B cell (primary cell): ENCODE measurements around the gene TES. TPM values are rescaled to one million over a fixed set of nuclear protein-coding genes. Genes with fewer than 3 reads are reported as not detected.

Source experiments
- ATAC-seq: fragments of 200-7000 bp; cut with Tn5 transposase; one replicate; pipeline ENCODE4 v1.10.0; 2021; ENCODE audit warnings: low read depth, mild to moderate bottlenecking, moderate number of reproducible peaks, moderate library complexity
- CTCF ChIA-PET: fragments of 350-600 bp; sonication (Branson Sonifier 250); formaldehyde crosslinking; loops from one replicate; lab custom pipeline; 2021; ENCODE audit warnings: antibody characterized with exemption, inconsistent platforms; lab: Charles Lee
- POLR2A ChIA-PET: fragments of 350-600 bp; sonication (Branson Sonifier 250); formaldehyde crosslinking; loops from one replicate; lab custom pipeline; 2021; ENCODE audit warnings: antibody characterized with exemption; lab: Charles Lee
- DNase-seq: peaks from one replicate; pipeline ENCODE4 v3.0.0; 2013
- H2AFZ ChIP-seq: 2 replicates; pipeline ENCODE4 v1.6.1; 2012; ENCODE audit warnings: mild to moderate bottlenecking, low read depth, low read length; ENCODE audit not compliant: insufficient read depth, poor library complexity, severe bottlenecking
- H3K27ac ChIP-seq, 2 donors: 1 replicate in 1 of 2; 2 replicates in 1 of 2; pipeline ENCODE4 v1.5.1; 2012 to 2013; ENCODE audit warnings: low read length in 2 of 2, mild to moderate bottlenecking in 2 of 2, moderate library complexity in 1 of 2
- H3K27me3 ChIP-seq, 4 experiments: fragments of 200-600 bp in 1 of 4; sonication (generic) in 1 of 4; replicated peaks in 1 of 4; 1 replicate in 2 of 4; 2 replicates in 2 of 4; pipeline versions ENCODE4 v1.6.1 to v1.7.0; 2013 to 2016; ENCODE audit warnings: low read length in 3 of 4, mild to moderate bottlenecking in 2 of 4, mixed read lengths in 1 of 4, moderate library complexity in 1 of 4; ENCODE audit not compliant: insufficient read depth in 4 of 4, control insufficient read depth in 3 of 4; ENCODE audit errors: control extremely low read depth in 1 of 4
- H3K36me3 ChIP-seq, 2 experiments: replicated peaks in 1 of 2; 1 replicate in 1 of 2; 2 replicates in 1 of 2; pipeline versions ENCODE4 v1.6.1 to v1.7.1; 2013; ENCODE audit warnings: low read length in 1 of 2; ENCODE audit not compliant: insufficient read depth in 2 of 2, control insufficient read depth in 1 of 2; ENCODE audit errors: control extremely low read depth in 1 of 2, extremely low read depth in 1 of 2
- H3K4me1 ChIP-seq, 2 donors: fragments of 200-600 bp in 1 of 2; sonication (generic) in 1 of 2; 1 replicate in 1 of 2; 2 replicates in 1 of 2; pipeline versions ENCODE4 v1.5.1 to v1.6.1; 2013 to 2017; ENCODE audit warnings: low read length in 2 of 2; ENCODE audit not compliant: control insufficient read depth in 2 of 2, insufficient read depth in 2 of 2
- H3K4me2 ChIP-seq: replicated peaks from 2 replicates; pipeline ENCODE3; 2012; ENCODE audit warnings: mild to moderate bottlenecking, low read depth, low read length; ENCODE audit not compliant: poor library complexity, severe bottlenecking
- H3K4me3 ChIP-seq, 5 experiments: fragments of 200-600 bp in 1 of 5; sonication (generic) in 1 of 5; 1 replicate in 3 of 5; 2 replicates in 2 of 5; pipeline versions ENCODE4 v1.5.1 to v1.7.0; 2011 to 2016; ENCODE audit warnings: low read length in 4 of 5, mild to moderate bottlenecking in 4 of 5, low read depth in 2 of 5, control low read depth in 1 of 5, moderate library complexity in 1 of 5; ENCODE audit not compliant: insufficient read depth in 1 of 5; ENCODE audit errors: control extremely low read depth in 1 of 5, extremely low read depth in 1 of 5
- H3K79me2 ChIP-seq: fragments of 200-600 bp; sonication (generic); one replicate; pipeline ENCODE4 v1.6.0; 2016; ENCODE audit warnings: low read length; ENCODE audit not compliant: control insufficient read depth, insufficient read depth
- H3K9ac ChIP-seq: fragments of 200-600 bp; sonication (generic); 2 replicates; pipeline ENCODE4 v1.6.1; 2017; ENCODE audit warnings: mild to moderate bottlenecking, low read length, moderate library complexity
- H3K9me3 ChIP-seq, 3 donors: one replicate each; pipeline versions ENCODE4 v1.6.1 to v1.7.1; 2013; ENCODE audit warnings: low read length in 2 of 3; ENCODE audit not compliant: control insufficient read depth in 2 of 3, insufficient read depth in 1 of 3; ENCODE audit errors: control extremely low read depth in 1 of 3
- H4K20me1 ChIP-seq: 2 replicates; pipeline ENCODE4 v1.6.0; 2012; ENCODE audit warnings: mild to moderate bottlenecking, low read length; ENCODE audit not compliant: insufficient read depth, control insufficient read depth, poor library complexity, severe bottlenecking
- H3K27ac Mint-ChIP-seq: one replicate; pipeline ENCODE4 v1.8.0; 2021; ENCODE audit warnings: mixed read lengths
- H3K27me3 Mint-ChIP-seq: one replicate; pipeline ENCODE4 v1.8.0; 2021; ENCODE audit warnings: mixed read lengths
- H3K4me1 Mint-ChIP-seq: one replicate; pipeline ENCODE4 v1.8.0; 2021; ENCODE audit warnings: mixed read lengths
- H3K4me3 Mint-ChIP-seq: one replicate; pipeline ENCODE4 v1.8.0; 2021; ENCODE audit warnings: mixed read lengths
- H3K9me3 Mint-ChIP-seq: one replicate; pipeline ENCODE4 v1.8.0; 2022; ENCODE audit warnings: mixed read lengths; ENCODE audit not compliant: insufficient read depth
- CTCF ChIP-seq: fragments of 200-600 bp; IDR thresholded peaks from one replicate; pipeline ENCODE4 v1.8.0; 2022; ENCODE audit warnings: antibody characterized with exemption, mild to moderate bottlenecking
- EZH2 ChIP-seq: IDR thresholded peaks from 2 replicates; pipeline ENCODE4 v1.6.1; 2012; ENCODE audit warnings: borderline replicate concordance, low read depth, mild to moderate bottlenecking, moderate library complexity, low read length; ENCODE audit not compliant: insufficient read depth, poor library complexity, severe bottlenecking
- WGBS: methylation state at CpG from one replicate; pipeline ENCODE4 v1.1.5; 2013; ENCODE audit warnings: missing lambda C conversion rate; ENCODE audit not compliant: insufficient coverage; 5-methylcytosine and 5-hydroxymethylcytosine counted together
- intact Hi-C: fragments of 100-400 bp; cut with micrococcal nuclease; formaldehyde crosslinking; loops from one replicate; pipeline ENCODE4 v1.10.0; 2022
- polyA plus RNA-seq: library from polyadenylated mRNA; depleted of rRNA; stranded (reverse); fragments of >200 nt; gene quantifications from 2 replicates; pipeline ENCODE4 v1.2.3, GENCODE V29; 2012
- total RNA-seq, 2 donors: library from RNA; stranded (reverse); fragments of 120-200 nt in 1 of 2; gene quantifications; 1 replicate in 1 of 2; 2 replicates in 1 of 2; pipeline versions ENCODE4 v1.2.3 to v1.2.4, GENCODE V29; 2013 to 2022

Gene TES
- total and polyA plus RNA-seq, 2 donors (not counting 1 experiment from before 2014, with no cell fraction given): 55.3 to 62.5 TPM

- Histone ChIP-seq H3K9ac (no peak overlapping the region), H3K27ac (no peak overlapping the region), H3K9me3 (no peaks in the 10 kb centered on the region), H3K4me1 (no peaks in the 10 kb centered on the region), H3K4me3 (no peak overlapping the region), H2AFZ (no peak overlapping the region), H3K4me2 (no peak overlapping the region), H3K36me3 (peaks cover 0 to 5% of the 10 kb centered on the region in 2 experiments), H3K27me3 (no peaks in the 10 kb centered on the region), H4K20me1 (no peaks in the 10 kb centered on the region), H3K79me2 (no peaks in the 10 kb centered on the region)
- Mint-ChIP-seq H3K9me3 (no peaks in the 10 kb centered on the region), H3K4me3 (no peak overlapping the region), H3K27ac (peak overlapping the region; percentile 10), H3K27me3 (no peaks in the 10 kb centered on the region), H3K4me1 (peaks cover 2% of the 10 kb centered on the region)
- ATAC-seq (no peak), DNase-seq (no peak)
- no peak for TF ChIP-seq CTCF
- no peak for TF ChIP-seq EZH2
- WGBS: no CpG with 5 or more reads among the region's 5 CpGs
- CTCF ChIA-PET: interaction anchor here (0.6 to 10.3 kb wide), 40 partner anchors 9 to 566 kb away, joined by 3 to 180 read pairs (median 4); partner anchors contain the start of gene CAV1
- POLR2A ChIA-PET: no interaction called here
- intact Hi-C loops: no loop called here
Observed at GRCh38 chr7:116259156-116259870, 49.0 kb downstream of the TES start.

- WGBS: 100% methylated on average over 2 of the region's 5 CpGs
Observed at GRCh38 chr7:116259871-116260440, 49.6 kb downstream of the TES start.

More at GRCh38 chr7:116259871-116260440, 49.6 kb downstream of the TES start:
- no peak for TF ChIP-seq EZH2
- no peak for TF ChIP-seq CTCF
- ChIA-PET CTCF (interaction anchor here (0.6 to 10.3 kb wide), 29 partner anchors 8 to 557 kb away, joined by 3 to 180 read pairs (median 5); partner anchors contain the start of gene CAV1), POLR2A (no interaction called here)
- Histone ChIP-seq H3K4me3 (no peak overlapping the region), H3K4me2 (no peak overlapping the region), H3K9me3 (no peaks in the 10 kb centered on the region), H3K27me3 (no peaks in the 10 kb centered on the region), H2AFZ (no peak overlapping the region), H3K4me1 (no peaks in the 10 kb centered on the region), H3K27ac (no peak overlapping the region), H4K20me1 (no peaks in the 10 kb centered on the region), H3K79me2 (no peaks in the 10 kb centered on the region), H3K36me3 (peaks cover 0 to 5% of the 10 kb centered on the region in 2 experiments), H3K9ac (no peak overlapping the region)
- intact Hi-C loops: no loop called here
- no peak for ATAC-seq
- no peak for DNase-seq
- Mint-ChIP-seq H3K4me3 (no peak overlapping the region), H3K27me3 (no peaks in the 10 kb centered on the region), H3K9me3 (no peaks in the 10 kb centered on the region), H3K4me1 (peaks cover 2% of the 10 kb centered on the region), H3K27ac (no peak overlapping the region)
